NCI-H2107 treated with DMSO at 0.1 percent for 48 hours (cell line): Measurements from ENCODE around the gene L3MBTL3.

Source experiments
- DNase-seq: peaks from one replicate; lab custom pipeline; 2025; ENCODE audit not compliant: unreplicated experiment; lab: John Stamatoyannopoulos, UW

L3MBTL3 gene

GRCh38 chr6:130176378-130176777, 158.0 kb downstream of the L3MBTL3 start:
- no peak for DNase-seq

- DNase-seq: no peak
Observed at GRCh38 chr6:130178692-130179091, 160.3 kb downstream of the L3MBTL3 start.

- DNase-seq: no peak
Observed at GRCh38 chr6:130182466-130182865, 164.1 kb downstream of the L3MBTL3 start.

GRCh38 chr6:130183271-130184222, 165.2 kb downstream of the L3MBTL3 start:
- DNase-seq: no peak

- DNase-seq: no peak
Observed at GRCh38 chr6:130185658-130186057, 167.3 kb downstream of the L3MBTL3 start.

GRCh38 chr6:130187335-130188206, 169.2 kb downstream of the L3MBTL3 start:
- no peak for DNase-seq

- DNase-seq: no peak
Observed at GRCh38 chr6:130188207-130188899, 170.0 kb downstream of the L3MBTL3 start.

GRCh38 chr6:130189531-130190397, 171.4 kb downstream of the L3MBTL3 start:
- DNase-seq: no peak
